ENCODE results near the gene ATP6V1B1.

DNA sequence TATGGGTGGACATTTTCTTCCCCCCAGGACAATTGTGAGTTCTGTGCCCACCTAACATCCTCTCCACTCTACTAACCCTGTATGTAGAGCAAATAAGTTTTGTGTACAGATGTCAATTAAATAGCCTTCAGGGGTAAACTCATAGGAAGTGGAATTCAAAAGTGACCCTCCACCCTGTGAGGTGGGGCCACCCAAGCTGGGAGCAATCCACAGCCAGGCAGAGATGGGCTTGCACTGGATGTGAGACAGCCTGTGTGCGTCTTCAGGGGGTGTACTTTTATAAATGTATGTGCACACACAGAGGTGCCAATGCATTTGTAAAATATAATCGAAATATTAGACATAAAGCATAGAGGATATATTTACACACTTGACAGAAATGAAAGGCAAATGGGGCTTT, 33.1 kb upstream of the ATP6V1B1 start:
- TF ChIP-seq, protein P1, sequence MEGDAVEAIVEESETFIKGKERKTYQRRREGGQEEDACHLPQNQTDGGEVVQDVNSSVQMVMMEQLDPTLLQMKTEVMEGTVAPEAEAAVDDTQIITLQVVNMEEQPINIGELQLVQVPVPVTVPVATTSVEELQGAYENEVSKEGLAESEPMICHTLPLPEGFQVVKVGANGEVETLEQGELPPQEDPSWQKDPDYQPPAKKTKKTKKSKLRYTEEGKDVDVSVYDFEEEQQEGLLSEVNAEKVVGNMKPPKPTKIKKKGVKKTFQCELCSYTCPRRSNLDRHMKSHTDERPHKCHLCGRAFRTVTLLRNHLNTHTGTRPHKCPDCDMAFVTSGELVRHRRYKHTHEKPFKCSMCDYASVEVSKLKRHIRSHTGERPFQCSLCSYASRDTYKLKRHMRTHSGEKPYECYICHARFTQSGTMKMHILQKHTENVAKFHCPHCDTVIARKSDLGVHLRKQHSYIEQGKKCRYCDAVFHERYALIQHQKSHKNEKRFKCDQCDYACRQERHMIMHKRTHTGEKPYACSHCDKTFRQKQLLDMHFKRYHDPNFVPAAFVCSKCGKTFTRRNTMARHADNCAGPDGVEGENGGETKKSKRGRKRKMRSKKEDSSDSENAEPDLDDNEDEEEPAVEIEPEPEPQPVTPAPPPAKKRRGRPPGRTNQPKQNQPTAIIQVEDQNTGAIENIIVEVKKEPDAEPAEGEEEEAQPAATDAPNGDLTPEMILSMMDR (IDR thresholded peaks at IDR 0.05; ENCODE audit: low read depth, low read length, missing input control) = no peak
- TF ChIP-seq RAD21 (IDR thresholded peaks at IDR 0.05) (no peak), GABPA (IDR thresholded peaks at IDR 0.05 in 1 of 2, conservative IDR thresholded peaks at IDR 0.05 in 1 of 2) (no peak), YY1 (IDR thresholded peaks at IDR 0.05) (no peak), TAF1 (conservative IDR thresholded peaks at IDR 0.05) (no peak), EGR1 (IDR thresholded peaks at IDR 0.05; ENCODE audit: low read depth in 2 of 2) (no peak), FOXA1 (IDR thresholded peaks at IDR 0.05) (no peak)
- TF ChIP-seq, protein P2, sequence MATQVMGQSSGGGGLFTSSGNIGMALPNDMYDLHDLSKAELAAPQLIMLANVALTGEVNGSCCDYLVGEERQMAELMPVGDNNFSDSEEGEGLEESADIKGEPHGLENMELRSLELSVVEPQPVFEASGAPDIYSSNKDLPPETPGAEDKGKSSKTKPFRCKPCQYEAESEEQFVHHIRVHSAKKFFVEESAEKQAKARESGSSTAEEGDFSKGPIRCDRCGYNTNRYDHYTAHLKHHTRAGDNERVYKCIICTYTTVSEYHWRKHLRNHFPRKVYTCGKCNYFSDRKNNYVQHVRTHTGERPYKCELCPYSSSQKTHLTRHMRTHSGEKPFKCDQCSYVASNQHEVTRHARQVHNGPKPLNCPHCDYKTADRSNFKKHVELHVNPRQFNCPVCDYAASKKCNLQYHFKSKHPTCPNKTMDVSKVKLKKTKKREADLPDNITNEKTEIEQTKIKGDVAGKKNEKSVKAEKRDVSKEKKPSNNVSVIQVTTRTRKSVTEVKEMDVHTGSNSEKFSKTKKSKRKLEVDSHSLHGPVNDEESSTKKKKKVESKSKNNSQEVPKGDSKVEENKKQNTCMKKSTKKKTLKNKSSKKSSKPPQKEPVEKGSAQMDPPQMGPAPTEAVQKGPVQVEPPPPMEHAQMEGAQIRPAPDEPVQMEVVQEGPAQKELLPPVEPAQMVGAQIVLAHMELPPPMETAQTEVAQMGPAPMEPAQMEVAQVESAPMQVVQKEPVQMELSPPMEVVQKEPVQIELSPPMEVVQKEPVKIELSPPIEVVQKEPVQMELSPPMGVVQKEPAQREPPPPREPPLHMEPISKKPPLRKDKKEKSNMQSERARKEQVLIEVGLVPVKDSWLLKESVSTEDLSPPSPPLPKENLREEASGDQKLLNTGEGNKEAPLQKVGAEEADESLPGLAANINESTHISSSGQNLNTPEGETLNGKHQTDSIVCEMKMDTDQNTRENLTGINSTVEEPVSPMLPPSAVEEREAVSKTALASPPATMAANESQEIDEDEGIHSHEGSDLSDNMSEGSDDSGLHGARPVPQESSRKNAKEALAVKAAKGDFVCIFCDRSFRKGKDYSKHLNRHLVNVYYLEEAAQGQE (IDR thresholded peaks at IDR 0.05) = no peak
- TF ChIP-seq, protein P3, sequence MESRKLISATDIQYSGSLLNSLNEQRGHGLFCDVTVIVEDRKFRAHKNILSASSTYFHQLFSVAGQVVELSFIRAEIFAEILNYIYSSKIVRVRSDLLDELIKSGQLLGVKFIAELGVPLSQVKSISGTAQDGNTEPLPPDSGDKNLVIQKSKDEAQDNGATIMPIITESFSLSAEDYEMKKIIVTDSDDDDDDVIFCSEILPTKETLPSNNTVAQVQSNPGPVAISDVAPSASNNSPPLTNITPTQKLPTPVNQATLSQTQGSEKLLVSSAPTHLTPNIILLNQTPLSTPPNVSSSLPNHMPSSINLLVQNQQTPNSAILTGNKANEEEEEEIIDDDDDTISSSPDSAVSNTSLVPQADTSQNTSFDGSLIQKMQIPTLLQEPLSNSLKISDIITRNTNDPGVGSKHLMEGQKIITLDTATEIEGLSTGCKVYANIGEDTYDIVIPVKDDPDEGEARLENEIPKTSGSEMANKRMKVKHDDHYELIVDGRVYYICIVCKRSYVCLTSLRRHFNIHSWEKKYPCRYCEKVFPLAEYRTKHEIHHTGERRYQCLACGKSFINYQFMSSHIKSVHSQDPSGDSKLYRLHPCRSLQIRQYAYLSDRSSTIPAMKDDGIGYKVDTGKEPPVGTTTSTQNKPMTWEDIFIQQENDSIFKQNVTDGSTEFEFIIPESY (IDR thresholded peaks at IDR 0.05) = no peak
- TF ChIP-seq, protein P4, sequence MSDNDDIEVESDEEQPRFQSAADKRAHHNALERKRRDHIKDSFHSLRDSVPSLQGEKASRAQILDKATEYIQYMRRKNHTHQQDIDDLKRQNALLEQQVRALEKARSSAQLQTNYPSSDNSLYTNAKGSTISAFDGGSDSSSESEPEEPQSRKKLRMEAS (IDR thresholded peaks at IDR 0.05) = no peak
- TF ChIP-seq, protein P5, sequence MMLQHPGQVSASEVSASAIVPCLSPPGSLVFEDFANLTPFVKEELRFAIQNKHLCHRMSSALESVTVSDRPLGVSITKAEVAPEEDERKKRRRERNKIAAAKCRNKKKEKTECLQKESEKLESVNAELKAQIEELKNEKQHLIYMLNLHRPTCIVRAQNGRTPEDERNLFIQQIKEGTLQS (IDR thresholded peaks at IDR 0.05) = no peak

All from liver (tissue), 3 donors.